Measurements from ENCODE around the gene NOXRED1. TPM values are rescaled to one million over a fixed set of nuclear protein-coding genes. Genes with fewer than 3 reads are reported as not detected.
A peak's percentile ranks its signal among the peaks of the same experiment; 100 is the strongest.

NOXRED1 gene
- total and polyA plus RNA-seq, 10 of the 15 experiments (the other 5 are each of a cell fraction or from before 2014, with no cell fraction given), result 0.06 to 0.62 (median 0.14) TPM

DNA sequence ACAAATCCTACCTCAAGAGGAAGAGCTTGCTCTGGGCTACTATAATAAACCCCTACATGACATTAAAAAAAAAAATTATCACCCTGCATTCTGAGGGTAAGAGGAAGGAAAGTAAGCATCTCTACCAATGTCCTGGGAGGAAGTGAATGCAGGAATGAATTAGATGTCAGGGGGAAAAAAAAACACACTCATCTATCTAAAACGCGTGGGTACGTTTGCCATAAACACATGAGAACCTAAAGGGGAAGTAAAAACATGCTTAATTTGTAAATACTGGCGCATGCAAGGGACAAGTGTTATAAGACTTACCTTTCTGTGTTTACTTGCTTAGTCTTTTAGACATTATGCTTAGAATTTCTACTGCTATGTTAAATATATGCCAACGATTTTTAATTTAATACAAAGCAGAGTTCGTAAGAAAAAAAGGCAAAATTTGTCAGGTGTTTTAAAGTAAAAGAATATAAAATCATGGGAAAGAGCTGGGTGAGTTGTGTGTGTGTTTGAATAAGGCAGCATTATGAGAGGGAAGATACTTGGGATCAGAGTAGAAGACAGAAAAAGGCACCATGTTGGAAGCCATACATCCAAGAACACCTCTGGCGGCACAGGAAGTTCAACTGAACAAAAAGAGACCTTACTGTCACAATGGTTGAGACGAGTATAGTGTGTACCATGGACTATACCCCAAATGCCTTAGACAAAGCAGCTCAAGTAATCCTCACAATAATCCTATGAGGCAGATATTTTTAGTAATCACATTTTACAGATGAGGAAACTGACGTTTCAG, 48.0 kb downstream of the NOXRED1 start (continued):
- no peak for TF ChIP-seq MYC (IDR thresholded peaks at IDR 0.05; ENCODE audit: insufficient read depth, insufficient read length, insufficient replicate concordance, low read length, severe bottlenecking)
- peak; percentile 15; the same call in 1 of the 2 replicates for TF ChIP-seq RUNX3 (IDR thresholded peaks at IDR 0.05; ENCODE audit: low read length)
- TF ChIP-seq, protein P1, sequence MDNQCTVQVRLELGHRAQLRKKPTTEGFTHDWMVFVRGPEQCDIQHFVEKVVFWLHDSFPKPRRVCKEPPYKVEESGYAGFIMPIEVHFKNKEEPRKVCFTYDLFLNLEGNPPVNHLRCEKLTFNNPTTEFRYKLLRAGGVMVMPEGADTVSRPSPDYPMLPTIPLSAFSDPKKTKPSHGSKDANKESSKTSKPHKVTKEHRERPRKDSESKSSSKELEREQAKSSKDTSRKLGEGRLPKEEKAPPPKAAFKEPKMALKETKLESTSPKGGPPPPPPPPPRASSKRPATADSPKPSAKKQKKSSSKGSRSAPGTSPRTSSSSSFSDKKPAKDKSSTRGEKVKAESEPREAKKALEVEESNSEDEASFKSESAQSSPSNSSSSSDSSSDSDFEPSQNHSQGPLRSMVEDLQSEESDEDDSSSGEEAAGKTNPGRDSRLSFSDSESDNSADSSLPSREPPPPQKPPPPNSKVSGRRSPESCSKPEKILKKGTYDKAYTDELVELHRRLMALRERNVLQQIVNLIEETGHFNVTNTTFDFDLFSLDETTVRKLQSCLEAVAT (IDR thresholded peaks at IDR 0.05), result no peak
- TF ChIP-seq, protein P2, sequence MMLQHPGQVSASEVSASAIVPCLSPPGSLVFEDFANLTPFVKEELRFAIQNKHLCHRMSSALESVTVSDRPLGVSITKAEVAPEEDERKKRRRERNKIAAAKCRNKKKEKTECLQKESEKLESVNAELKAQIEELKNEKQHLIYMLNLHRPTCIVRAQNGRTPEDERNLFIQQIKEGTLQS (IDR thresholded peaks at IDR 0.05; ENCODE audit: borderline replicate concordance, extremely low read depth, low read depth, low read length), result no peak
- no peak for TF ChIP-seq NR2C1 (IDR thresholded peaks at IDR 0.05)
- no peak for TF ChIP-seq HCFC1 (IDR thresholded peaks at IDR 0.05; ENCODE audit: low read length)
- no peak for TF ChIP-seq IKZF2 (IDR thresholded peaks at IDR 0.05)
- peak; percentile 73 for TF ChIP-seq SIN3A (IDR thresholded peaks at IDR 0.05; ENCODE audit: low read depth, low read length)
- TF ChIP-seq ZZZ3 (IDR thresholded peaks at IDR 0.05; ENCODE audit: control insufficient read depth, insufficient read length, low read depth), result no peak
- no peak for TF ChIP-seq POLR2AphosphoS2 (IDR thresholded peaks at IDR 0.05; ENCODE audit: low read depth, low read length)
- TF ChIP-seq HDAC2 (IDR thresholded peaks at IDR 0.05), result no peak
- TF ChIP-seq, protein P3, sequence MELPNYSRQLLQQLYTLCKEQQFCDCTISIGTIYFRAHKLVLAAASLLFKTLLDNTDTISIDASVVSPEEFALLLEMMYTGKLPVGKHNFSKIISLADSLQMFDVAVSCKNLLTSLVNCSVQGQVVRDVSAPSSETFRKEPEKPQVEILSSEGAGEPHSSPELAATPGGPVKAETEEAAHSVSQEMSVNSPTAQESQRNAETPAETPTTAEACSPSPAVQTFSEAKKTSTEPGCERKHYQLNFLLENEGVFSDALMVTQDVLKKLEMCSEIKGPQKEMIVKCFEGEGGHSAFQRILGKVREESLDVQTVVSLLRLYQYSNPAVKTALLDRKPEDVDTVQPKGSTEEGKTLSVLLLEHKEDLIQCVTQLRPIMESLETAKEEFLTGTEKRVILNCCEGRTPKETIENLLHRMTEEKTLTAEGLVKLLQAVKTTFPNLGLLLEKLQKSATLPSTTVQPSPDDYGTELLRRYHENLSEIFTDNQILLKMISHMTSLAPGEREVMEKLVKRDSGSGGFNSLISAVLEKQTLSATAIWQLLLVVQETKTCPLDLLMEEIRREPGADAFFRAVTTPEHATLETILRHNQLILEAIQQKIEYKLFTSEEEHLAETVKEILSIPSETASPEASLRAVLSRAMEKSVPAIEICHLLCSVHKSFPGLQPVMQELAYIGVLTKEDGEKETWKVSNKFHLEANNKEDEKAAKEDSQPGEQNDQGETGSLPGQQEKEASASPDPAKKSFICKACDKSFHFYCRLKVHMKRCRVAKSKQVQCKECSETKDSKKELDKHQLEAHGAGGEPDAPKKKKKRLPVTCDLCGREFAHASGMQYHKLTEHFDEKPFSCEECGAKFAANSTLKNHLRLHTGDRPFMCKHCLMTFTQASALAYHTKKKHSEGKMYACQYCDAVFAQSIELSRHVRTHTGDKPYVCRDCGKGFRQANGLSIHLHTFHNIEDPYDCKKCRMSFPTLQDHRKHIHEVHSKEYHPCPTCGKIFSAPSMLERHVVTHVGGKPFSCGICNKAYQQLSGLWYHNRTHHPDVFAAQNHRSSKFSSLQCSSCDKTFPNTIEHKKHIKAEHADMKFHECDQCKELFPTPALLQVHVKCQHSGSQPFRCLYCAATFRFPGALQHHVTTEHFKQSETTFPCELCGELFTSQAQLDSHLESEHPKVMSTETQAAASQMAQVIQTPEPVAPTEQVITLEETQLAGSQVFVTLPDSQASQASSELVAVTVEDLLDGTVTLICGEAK (IDR thresholded peaks at IDR 0.05; ENCODE audit: borderline replicate concordance), result no peak
- no peak for TF ChIP-seq RAD21 (IDR thresholded peaks at IDR 0.05; ENCODE audit: insufficient read depth, low read depth, low read length)
- TF ChIP-seq, protein P4, sequence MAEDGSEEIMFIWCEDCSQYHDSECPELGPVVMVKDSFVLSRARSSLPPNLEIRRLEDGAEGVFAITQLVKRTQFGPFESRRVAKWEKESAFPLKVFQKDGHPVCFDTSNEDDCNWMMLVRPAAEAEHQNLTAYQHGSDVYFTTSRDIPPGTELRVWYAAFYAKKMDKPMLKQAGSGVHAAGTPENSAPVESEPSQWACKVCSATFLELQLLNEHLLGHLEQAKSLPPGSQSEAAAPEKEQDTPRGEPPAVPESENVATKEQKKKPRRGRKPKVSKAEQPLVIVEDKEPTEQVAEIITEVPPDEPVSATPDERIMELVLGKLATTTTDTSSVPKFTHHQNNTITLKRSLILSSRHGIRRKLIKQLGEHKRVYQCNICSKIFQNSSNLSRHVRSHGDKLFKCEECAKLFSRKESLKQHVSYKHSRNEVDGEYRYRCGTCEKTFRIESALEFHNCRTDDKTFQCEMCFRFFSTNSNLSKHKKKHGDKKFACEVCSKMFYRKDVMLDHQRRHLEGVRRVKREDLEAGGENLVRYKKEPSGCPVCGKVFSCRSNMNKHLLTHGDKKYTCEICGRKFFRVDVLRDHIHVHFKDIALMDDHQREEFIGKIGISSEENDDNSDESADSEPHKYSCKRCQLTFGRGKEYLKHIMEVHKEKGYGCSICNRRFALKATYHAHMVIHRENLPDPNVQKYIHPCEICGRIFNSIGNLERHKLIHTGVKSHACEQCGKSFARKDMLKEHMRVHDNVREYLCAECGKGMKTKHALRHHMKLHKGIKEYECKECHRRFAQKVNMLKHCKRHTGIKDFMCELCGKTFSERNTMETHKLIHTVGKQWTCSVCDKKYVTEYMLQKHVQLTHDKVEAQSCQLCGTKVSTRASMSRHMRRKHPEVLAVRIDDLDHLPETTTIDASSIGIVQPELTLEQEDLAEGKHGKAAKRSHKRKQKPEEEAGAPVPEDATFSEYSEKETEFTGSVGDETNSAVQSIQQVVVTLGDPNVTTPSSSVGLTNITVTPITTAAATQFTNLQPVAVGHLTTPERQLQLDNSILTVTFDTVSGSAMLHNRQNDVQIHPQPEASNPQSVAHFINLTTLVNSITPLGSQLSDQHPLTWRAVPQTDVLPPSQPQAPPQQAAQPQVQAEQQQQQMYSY (CRISPR knock-in tag; IDR thresholded peaks at IDR 0.05), result no peak
- TF ChIP-seq KDM1A (IDR thresholded peaks at IDR 0.05; ENCODE audit: borderline replicate concordance), result no peak
- TF ChIP-seq TCF3 (IDR thresholded peaks at IDR 0.05; ENCODE audit: borderline replicate concordance, insufficient read depth, low read depth, low read length), result no peak
- no peak for TF ChIP-seq NR2F1 (conservative IDR thresholded peaks at IDR 0.05)
- no peak for TF ChIP-seq SMARCA5 (IDR thresholded peaks at IDR 0.05)
- no peak for TF ChIP-seq RCOR1 (conservative IDR thresholded peaks at IDR 0.05; ENCODE audit: low read depth, low read length)
- no peak for TF ChIP-seq MTA3 (IDR thresholded peaks at IDR 0.05; ENCODE audit: borderline replicate concordance, low read length)
- TF ChIP-seq RELA (IDR thresholded peaks at IDR 0.05; ENCODE audit: borderline replicate concordance, partially characterized antibody), result no peak
- no peak for TF ChIP-seq CBX3 (IDR thresholded peaks at IDR 0.05; ENCODE audit: borderline replicate concordance, low read depth)

All from GM12878 (cell line).